Measurements from ENCODE around the gene HSD11B2. TPM values are rescaled to one million over a fixed set of nuclear protein-coding genes. Genes with fewer than 3 reads are reported as not detected.
A peak's percentile ranks its signal among the peaks of the same experiment; 100 is the strongest.
"Not testable (repeated sequence)": the region's sequence is repeated elsewhere in the genome, so short reads cannot be mapped to it uniquely, and the experiment has no call there.

The HSD11B2 gene
- total and polyA plus RNA-seq, 3 experiments from 2014 or later, result 1.1 to 1.5 TPM; not detected in 1

GRCh38 chr16:67415421-67415820, 15.5 kb upstream of the HSD11B2 start:
- H3K27ac ChIP-seq (ENCODE audit: low read depth, low read length); DNase-seq; H3K36me3 Mint-ChIP-seq; H3K4me3 ChIP-seq (ENCODE audit: low read length); H3K9me3 Mint-ChIP-seq; H3K4me1 ChIP-seq (ENCODE audit: insufficient read depth, low read length); H3K36me3 ChIP-seq (ENCODE audit: insufficient read depth, low read length); H3K9me3 ChIP-seq (ENCODE audit: low read length); H3K27me3 ChIP-seq (ENCODE audit: insufficient read depth, low read length, poor library complexity, severe bottlenecking); POLR2A ChIA-PET: not testable (repeated sequence)
- peak overlapping the region in 4 of 8 donors; percentile 20 to 33 (median 32) for H3K27ac Mint-ChIP-seq
- H3K4me3 Mint-ChIP-seq, result peak overlapping the region in 6 of 7 donors; percentile 34 to 55 (median 50)
- peaks cover 26 to 47% of the 10 kb centered on the region in 2 donors for H3K27me3 Mint-ChIP-seq
- H3K4me1 Mint-ChIP-seq, result peaks cover 6 to 22% (median 18%) of the 10 kb centered on the region in 3 donors
- CTCF ChIA-PET, result interaction anchor here (1.6 kb wide), 1 partner anchor 9 kb away, joined by 3 read pairs; no protein-coding TSS in a partner anchor

- Mint-ChIP-seq H3K27ac (peak within 1 kb of the TSS in 6 of 8 donors; percentile 29 to 81 (median 65)), H3K4me1 (peaks cover 6 to 22% (median 18%) of the 10 kb centered on the region in 3 donors), H3K27me3 (peaks cover 23 to 43% of the 10 kb centered on the region in 2 donors), H3K36me3 (no peaks in the 10 kb centered on the region), H3K4me3 (peak within 1 kb of the TSS; percentile 64 to 87 (median 78)), H3K9me3 (no peaks in the 10 kb centered on the region)
- peak; percentile 25 to 56 (median 42) for DNase-seq
- peaks cover 8% of the 10 kb centered on the region for H3K4me1 ChIP-seq (ENCODE audit: insufficient read depth, low read length)
- POLR2A ChIA-PET, result no interaction called here
- no peaks in the 10 kb centered on the region for H3K9me3 ChIP-seq (ENCODE audit: low read length)
- H3K4me3 ChIP-seq (ENCODE audit: low read length), result peak within 1 kb of the TSS; percentile 39
- no peaks in the 10 kb centered on the region for H3K36me3 ChIP-seq (ENCODE audit: insufficient read depth, low read length)
- CTCF ChIA-PET, result interaction anchor here (0.8 to 2.4 kb wide), 7 partner anchors 12 to 441 kb away, joined by 3 to 10 read pairs (median 3); no protein-coding TSS in a partner anchor
- H3K27ac ChIP-seq (ENCODE audit: low read depth, low read length), result no peak within 1 kb of the TSS
- peaks cover 6% of the 10 kb centered on the region for H3K27me3 ChIP-seq (ENCODE audit: insufficient read depth, low read length, poor library complexity, severe bottlenecking)
Measured at GRCh38 chr16:67415872-67416793, 14.8 kb upstream of the HSD11B2 start, which contains the start of gene ZDHHC1. ZDHHC1 (minus strand) TSS chr16:67416477; CDS start chr16:67407775, 8,702 bp downstream.

DNA sequence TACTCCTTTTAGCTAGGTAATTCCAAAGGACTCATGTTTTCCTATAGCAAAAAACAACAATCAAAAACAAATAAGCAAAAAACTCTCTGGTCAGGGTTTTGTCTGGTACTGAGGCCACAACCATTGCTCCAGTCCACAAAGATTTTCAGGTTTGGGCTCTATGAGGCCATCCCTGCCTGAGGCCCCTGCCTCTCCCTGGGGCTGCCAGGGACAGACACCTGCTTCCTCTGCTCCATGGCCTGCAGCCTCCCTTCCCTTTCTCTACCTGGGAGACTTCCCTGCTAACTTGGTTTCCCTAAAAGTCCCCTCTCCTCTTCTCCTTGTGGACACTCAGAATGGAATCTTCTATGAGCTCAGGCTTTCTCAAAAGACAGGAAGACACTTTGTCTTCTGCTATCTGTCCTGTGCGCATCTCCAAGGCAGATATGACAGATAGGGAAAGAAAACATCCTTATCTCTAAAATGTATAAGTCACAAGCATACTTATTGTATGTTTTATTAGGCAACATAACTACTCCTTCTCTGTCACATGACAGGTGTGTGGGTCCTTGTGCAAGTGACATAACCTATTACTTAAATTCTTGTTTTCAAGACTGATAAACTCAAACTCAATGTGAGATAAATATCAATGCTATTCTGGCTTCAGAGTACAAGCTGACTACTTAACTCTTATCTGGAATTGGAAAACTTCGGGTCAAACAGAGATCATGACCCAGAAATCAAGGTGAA, 13.4 kb upstream of the HSD11B2 start:
- Mint-ChIP-seq H3K27ac (peak overlapping the region in 1 of 8 donors; percentile 72), H3K36me3 (no peaks in the 10 kb centered on the region), H3K4me3 (peak overlapping the region; percentile 3 to 85 (median 44)), H3K27me3 (peaks cover 24 to 41% of the 10 kb centered on the region in 2 donors), H3K9me3 (peaks cover 0 to under 1% (median 0%) of the 10 kb centered on the region in 5 donors), H3K4me1 (peaks cover 6 to 22% (median 18%) of the 10 kb centered on the region in 3 donors)
- ChIA-PET POLR2A (no interaction called here), CTCF (interaction anchor here (1.2 to 2.4 kb wide), 4 partner anchors 10 to 442 kb away, joined by 3 to 10 read pairs (median 4); no protein-coding TSS in a partner anchor)
- Histone ChIP-seq H3K27ac (ENCODE audit: low read depth, low read length) (no peak overlapping the region), H3K9me3 (ENCODE audit: low read length) (no peaks in the 10 kb centered on the region), H3K4me1 (ENCODE audit: insufficient read depth, low read length) (peaks cover 8% of the 10 kb centered on the region), H3K36me3 (ENCODE audit: insufficient read depth, low read length) (no peaks in the 10 kb centered on the region), H3K4me3 (ENCODE audit: low read length) (no peak overlapping the region), H3K27me3 (ENCODE audit: insufficient read depth, low read length, poor library complexity, severe bottlenecking) (peaks cover 6% of the 10 kb centered on the region)
- no peak for DNase-seq

- Mint-ChIP-seq H3K9me3 (peaks cover 0 to 1% (median 0%) of the 10 kb centered on the region in 5 donors), H3K4me1 (peaks cover 6 to 15% (median 14%) of the 10 kb centered on the region in 3 donors), H3K4me3 (no peak overlapping the region), H3K36me3 (no peaks in the 10 kb centered on the region), H3K27me3 (peaks cover 21 to 49% of the 10 kb centered on the region in 2 donors), H3K27ac (no peak overlapping the region)
- no peaks in the 10 kb centered on the region for H3K9me3 ChIP-seq (ENCODE audit: low read length)
- H3K4me3 ChIP-seq (ENCODE audit: low read length), result no peak overlapping the region
- peaks cover 8% of the 10 kb centered on the region for H3K4me1 ChIP-seq (ENCODE audit: insufficient read depth, low read length)
- ChIA-PET POLR2A (no interaction called here), CTCF (no interaction called here)
- no peak overlapping the region for H3K27ac ChIP-seq (ENCODE audit: low read depth, low read length)
- DNase-seq, result no peak
- no peaks in the 10 kb centered on the region for H3K36me3 ChIP-seq (ENCODE audit: insufficient read depth, low read length)
- H3K27me3 ChIP-seq (ENCODE audit: insufficient read depth, low read length, poor library complexity, severe bottlenecking), result peaks cover 6% of the 10 kb centered on the region
Measured at GRCh38 chr16:67419502-67419901, 11.4 kb upstream of the HSD11B2 start.

GRCh38 chr16:67419931-67420330, 11.0 kb upstream of the HSD11B2 start:
- peaks cover 0 to 1% (median 0%) of the 10 kb centered on the region in 5 donors for H3K9me3 Mint-ChIP-seq
- H3K4me1 ChIP-seq (ENCODE audit: insufficient read depth, low read length), result peaks cover 8% of the 10 kb centered on the region

DNA sequence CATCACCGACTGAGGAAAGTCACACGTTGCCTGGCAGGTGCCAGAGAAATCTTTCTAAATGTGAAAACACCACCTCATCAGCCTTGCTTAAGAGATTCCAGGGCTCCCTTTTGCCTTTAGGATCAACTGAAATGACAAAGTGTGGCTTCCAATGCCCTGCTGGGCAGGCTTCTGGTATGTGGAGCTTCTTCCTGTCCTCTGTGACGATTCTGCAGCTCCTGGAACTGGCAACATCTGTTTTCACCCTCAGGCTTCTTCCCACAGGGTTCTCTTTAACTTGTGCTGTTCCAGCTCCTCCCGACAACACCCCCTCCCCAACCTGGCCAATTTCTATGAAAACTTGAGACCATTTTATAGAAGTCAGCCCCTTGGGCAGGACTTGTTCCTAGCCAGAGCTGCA, 9.9 kb upstream of the HSD11B2 start:
- H3K9me3 Mint-ChIP-seq, result peaks cover 0 to 1% (median 0%) of the 10 kb centered on the region in 5 donors
- POLR2A ChIA-PET, result no interaction called here
- CTCF ChIA-PET, result interaction anchor here (0.7 kb wide), 1 partner anchor 13 kb away, joined by 3 read pairs; no protein-coding TSS in a partner anchor

More at GRCh38 chr16:67419931-67420330, 11.0 kb upstream of the HSD11B2 start:
- H3K4me1 Mint-ChIP-seq, result peaks cover 6 to 14% (median 11%) of the 10 kb centered on the region in 3 donors
- ChIA-PET POLR2A (interaction anchor here (0.7 kb wide), 1 partner anchor 1217 kb away, joined by 3 read pairs; no protein-coding TSS in a partner anchor), CTCF (no interaction called here)
- H3K4me3 Mint-ChIP-seq, result no peak overlapping the region
- H3K27ac Mint-ChIP-seq, result no peak overlapping the region
- DNase-seq, result no peak
- Histone ChIP-seq H3K9me3 (ENCODE audit: low read length) (no peaks in the 10 kb centered on the region), H3K36me3 (ENCODE audit: insufficient read depth, low read length) (no peaks in the 10 kb centered on the region), H3K27ac (ENCODE audit: low read depth, low read length) (no peak overlapping the region), H3K4me3 (ENCODE audit: low read length) (no peak overlapping the region), H3K27me3 (ENCODE audit: insufficient read depth, low read length, poor library complexity, severe bottlenecking) (peaks cover 6% of the 10 kb centered on the region)
- H3K36me3 Mint-ChIP-seq, result no peaks in the 10 kb centered on the region
- peaks cover 20 to 47% of the 10 kb centered on the region in 2 donors for H3K27me3 Mint-ChIP-seq

GRCh38 chr16:67423015-67423414, 7.9 kb upstream of the HSD11B2 start:
- H3K4me3 Mint-ChIP-seq, result no peak overlapping the region
- Histone ChIP-seq H3K4me1 (ENCODE audit: insufficient read depth, low read length) (no peaks in the 10 kb centered on the region), H3K36me3 (ENCODE audit: insufficient read depth, low read length) (no peaks in the 10 kb centered on the region), H3K9me3 (ENCODE audit: low read length) (no peaks in the 10 kb centered on the region), H3K27me3 (ENCODE audit: insufficient read depth, low read length, poor library complexity, severe bottlenecking) (no peaks in the 10 kb centered on the region), H3K27ac (ENCODE audit: low read depth, low read length) (no peak overlapping the region), H3K4me3 (ENCODE audit: low read length) (no peak overlapping the region)
- no peak for DNase-seq
- peaks cover 21 to 49% of the 10 kb centered on the region in 2 donors for H3K27me3 Mint-ChIP-seq
- no peaks in the 10 kb centered on the region for H3K4me1 Mint-ChIP-seq
- ChIA-PET POLR2A (no interaction called here), CTCF (no interaction called here)
- H3K27ac Mint-ChIP-seq, result no peak overlapping the region
- H3K9me3 Mint-ChIP-seq, result peaks cover 0 to 1% (median 0%) of the 10 kb centered on the region in 5 donors
- no peaks in the 10 kb centered on the region for H3K36me3 Mint-ChIP-seq

More for the DNA sequence above, 9.9 kb upstream of the HSD11B2 start:
- Mint-ChIP-seq H3K36me3 (no peaks in the 10 kb centered on the region), H3K27ac (no peak overlapping the region), H3K4me1 (peaks cover 3 to 10% (median 6%) of the 10 kb centered on the region in 3 donors), H3K4me3 (no peak overlapping the region), H3K27me3 (peaks cover 27 to 51% of the 10 kb centered on the region in 2 donors)
- Histone ChIP-seq H3K27ac (ENCODE audit: low read depth, low read length) (no peak overlapping the region), H3K4me1 (ENCODE audit: insufficient read depth, low read length) (peaks cover 4% of the 10 kb centered on the region), H3K27me3 (ENCODE audit: insufficient read depth, low read length, poor library complexity, severe bottlenecking) (peaks cover 6% of the 10 kb centered on the region), H3K36me3 (ENCODE audit: insufficient read depth, low read length) (no peaks in the 10 kb centered on the region), H3K9me3 (ENCODE audit: low read length) (no peaks in the 10 kb centered on the region), H3K4me3 (ENCODE audit: low read length) (no peak overlapping the region)
- no peak for DNase-seq
